GM12864 (cell line): ENCODE results near the gene TSEN54.

Source experiments
- DNase-seq: peaks from one replicate; pipeline ENCODE4 v3.0.0-alpha.2; 2011; ENCODE audit warnings: low read depth
- H3K4me3 ChIP-seq: 2 replicates; pipeline ENCODE4 v1.5.1; 2011; ENCODE audit warnings: mild to moderate bottlenecking, low read depth, low read length, control low read depth
- TF ChIP-seq, protein P1 (sequence below): IDR thresholded peaks from 2 replicates; pipeline ENCODE4 v1.5.1; 2011; ENCODE audit warnings: low read depth, mild to moderate bottlenecking, moderate library complexity, low read length, control low read depth, inconsistent platforms; ENCODE audit errors: missing control alignments

The TSEN54 gene

DNA sequence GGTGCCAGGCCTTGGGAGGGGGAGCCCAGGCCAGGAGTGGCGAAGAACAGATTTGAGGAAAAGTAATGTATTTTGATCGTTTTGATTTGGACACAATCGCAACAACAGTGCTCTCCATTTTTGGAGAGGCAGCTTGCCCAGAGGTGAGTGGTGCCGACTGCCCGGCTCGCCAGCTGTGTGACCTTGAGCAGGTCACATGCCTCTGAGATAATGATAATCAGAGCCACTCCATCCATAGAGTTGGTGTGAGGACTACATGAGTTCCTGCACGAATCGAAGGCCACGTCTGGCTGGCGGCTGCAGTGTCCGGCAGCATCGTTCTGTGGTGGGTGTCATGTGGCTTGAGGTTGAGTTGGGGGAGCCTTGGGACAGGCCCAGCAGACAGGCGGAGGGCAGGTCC, 29.9 kb downstream of the TSEN54 start:
- H3K4me3 ChIP-seq = no peak overlapping the region
- no peak for DNase-seq
- TF ChIP-seq, protein P1, sequence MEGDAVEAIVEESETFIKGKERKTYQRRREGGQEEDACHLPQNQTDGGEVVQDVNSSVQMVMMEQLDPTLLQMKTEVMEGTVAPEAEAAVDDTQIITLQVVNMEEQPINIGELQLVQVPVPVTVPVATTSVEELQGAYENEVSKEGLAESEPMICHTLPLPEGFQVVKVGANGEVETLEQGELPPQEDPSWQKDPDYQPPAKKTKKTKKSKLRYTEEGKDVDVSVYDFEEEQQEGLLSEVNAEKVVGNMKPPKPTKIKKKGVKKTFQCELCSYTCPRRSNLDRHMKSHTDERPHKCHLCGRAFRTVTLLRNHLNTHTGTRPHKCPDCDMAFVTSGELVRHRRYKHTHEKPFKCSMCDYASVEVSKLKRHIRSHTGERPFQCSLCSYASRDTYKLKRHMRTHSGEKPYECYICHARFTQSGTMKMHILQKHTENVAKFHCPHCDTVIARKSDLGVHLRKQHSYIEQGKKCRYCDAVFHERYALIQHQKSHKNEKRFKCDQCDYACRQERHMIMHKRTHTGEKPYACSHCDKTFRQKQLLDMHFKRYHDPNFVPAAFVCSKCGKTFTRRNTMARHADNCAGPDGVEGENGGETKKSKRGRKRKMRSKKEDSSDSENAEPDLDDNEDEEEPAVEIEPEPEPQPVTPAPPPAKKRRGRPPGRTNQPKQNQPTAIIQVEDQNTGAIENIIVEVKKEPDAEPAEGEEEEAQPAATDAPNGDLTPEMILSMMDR = no peak

DNA sequence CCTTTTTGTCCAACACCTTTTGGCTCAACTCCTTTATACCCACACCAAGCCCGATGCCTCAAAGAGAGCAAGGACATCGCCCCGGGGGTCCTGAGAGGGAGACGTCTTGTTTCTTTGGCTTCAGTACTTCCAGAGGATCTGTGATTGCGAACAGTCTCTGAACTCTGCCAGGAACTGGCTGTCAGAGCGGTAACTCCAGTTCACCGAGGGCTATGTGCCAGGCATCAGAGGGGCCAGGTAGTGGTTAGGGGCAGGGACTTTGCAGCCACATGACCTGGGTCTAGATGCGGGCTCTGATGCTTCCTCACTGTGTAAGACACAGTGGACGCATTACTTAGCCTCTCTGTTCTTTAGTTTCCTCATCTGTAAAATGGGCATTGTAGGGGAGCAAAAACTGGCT, 30.8 kb downstream of the TSEN54 start:
- TF ChIP-seq, protein P1 = no peak
- H3K4me3 ChIP-seq = no peak overlapping the region

DNA sequence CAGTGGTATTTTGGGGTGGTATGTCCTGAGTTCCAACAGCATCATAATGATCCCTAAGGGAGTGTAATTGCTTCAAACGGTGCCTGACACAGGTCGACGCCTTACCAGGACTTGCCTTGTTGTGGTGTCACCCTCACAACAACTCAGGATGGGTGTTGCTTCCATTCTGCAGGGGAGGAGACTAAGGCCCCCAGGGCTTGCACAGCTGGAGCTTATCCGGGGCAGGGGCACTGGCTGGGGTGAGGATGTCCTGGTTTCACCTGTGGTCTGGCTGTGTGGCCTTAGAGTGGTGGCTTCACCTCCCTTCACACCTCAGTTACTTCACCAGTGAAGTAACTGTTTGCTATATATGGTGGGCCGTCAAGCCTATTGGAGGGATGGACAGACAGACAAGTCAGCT, 32.5 kb downstream of the TSEN54 start:
- TF ChIP-seq, protein P1 = no peak
- no peak for DNase-seq
- no peak overlapping the region for H3K4me3 ChIP-seq

More for the DNA sequence above, 30.8 kb downstream of the TSEN54 start:
- DNase-seq = no peak

DNA sequence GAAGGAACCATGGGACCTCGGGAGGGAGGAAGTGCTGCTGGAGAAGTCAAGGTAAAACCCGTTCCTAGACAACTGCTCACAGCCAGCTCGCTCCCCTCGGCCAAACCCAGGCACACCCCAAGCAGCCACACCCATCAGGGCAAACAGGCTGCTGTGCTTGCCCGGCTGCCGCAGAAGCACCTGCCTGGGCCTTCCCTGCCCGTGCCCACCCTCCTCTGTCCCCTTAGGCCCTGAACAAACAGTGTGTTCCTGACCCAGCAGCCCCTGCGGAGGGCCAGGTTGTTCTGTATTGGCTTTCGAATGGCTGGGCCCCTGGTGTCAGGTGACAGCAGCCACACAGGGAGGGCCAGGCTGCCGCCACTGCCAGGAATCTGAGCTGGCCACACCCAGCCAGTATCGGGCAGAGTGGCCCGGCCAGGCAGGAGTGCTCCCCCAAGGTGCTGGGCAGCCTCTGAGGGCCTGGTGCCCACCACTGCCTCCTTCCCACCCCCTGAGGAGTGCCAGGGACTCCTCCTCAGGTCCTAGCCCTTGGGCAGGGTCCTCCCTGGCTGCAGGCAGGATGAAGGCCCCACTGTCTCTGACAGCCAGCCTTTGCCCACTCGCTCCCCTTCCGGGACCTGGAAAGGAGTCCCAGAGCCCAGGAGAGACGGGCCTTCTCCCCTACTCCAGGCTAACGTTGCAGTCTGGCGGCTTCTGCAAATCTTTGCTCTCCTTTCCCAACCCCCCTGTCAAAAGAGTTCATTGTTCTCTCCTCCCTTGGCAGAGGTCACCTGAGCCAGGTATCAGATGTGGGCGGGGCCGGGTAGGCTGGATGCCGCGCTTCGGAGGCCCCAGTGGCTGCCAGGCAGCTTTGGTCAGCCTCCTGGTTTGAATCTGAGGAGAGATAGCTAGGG, 33.2 kb downstream of the TSEN54 start:
- H3K4me3 ChIP-seq = no peak overlapping the region
- DNase-seq = no peak
- TF ChIP-seq, protein P1 = no peak

DNA sequence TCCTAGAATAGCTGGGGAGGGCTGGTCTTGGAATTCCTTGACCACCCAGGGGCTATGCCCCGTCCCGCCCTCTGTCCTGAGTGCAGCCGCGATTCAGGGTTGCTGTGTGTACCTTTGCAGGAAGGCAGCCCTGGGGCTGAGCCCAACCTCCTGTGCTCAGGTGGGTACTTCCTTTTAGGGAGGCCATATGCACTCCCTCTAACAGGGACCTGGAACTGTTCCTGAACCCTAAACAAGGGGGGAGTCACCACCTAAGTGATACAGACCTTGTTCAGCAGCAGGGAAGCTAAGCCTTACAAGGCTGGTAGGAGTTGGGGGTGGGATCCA, 33.8 kb downstream of the TSEN54 start:
- TF ChIP-seq, protein P1 = no peak
- no peak for DNase-seq
- H3K4me3 ChIP-seq = no peak overlapping the region

DNA sequence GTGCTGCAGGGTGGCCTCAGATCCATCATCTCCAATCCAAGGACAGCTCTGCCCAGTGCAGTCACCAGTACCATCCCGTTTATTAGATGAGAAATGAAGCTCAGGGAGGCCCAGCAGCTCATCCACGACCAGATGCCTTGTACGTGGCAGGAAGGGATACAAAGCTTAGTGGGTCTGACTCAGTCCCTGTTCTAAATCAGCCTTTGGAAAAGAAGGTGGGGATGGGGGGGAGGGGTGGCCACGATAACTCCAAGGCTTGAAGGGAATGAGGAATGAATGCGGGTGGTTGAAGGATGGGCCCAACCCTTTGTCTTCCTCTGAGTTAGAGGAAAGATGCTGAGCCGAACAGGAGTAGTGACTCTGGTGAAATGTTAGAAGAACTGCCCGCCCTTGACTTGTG, 34.9 kb downstream of the TSEN54 start:
- TF ChIP-seq, protein P1 = no peak
- no peak for DNase-seq
- H3K4me3 ChIP-seq = no peak overlapping the region
